ENCODE measurements around the gene FBXL4. TPM values are rescaled to one million over a fixed set of nuclear protein-coding genes. Genes with fewer than 3 reads are reported as not detected.

Gene FBXL4
- total RNA-seq, 1 donor from 2014 or later: 15.3 TPM

- H3K27ac Mint-ChIP-seq (ENCODE audit: unreplicated experiment): no peak overlapping the region
These were observed 124.2 kb downstream of the FBXL4 start for GRCh38 chr6:98823428-98824161.

GRCh38 chr6:98821756-98822405, 125.9 kb downstream of the FBXL4 start:
- TF ChIP-seq CTCF (IDR thresholded peaks at IDR 0.05; ENCODE audit: unreplicated experiment): no peak
- Mint-ChIP-seq H3K27me3 (ENCODE audit: unreplicated experiment) (peaks cover 16% of the 10 kb centered on the region), H3K27ac (ENCODE audit: unreplicated experiment) (no peak overlapping the region), H3K9me3 (ENCODE audit: unreplicated experiment) (no peaks in the 10 kb centered on the region), H3K4me1 (ENCODE audit: unreplicated experiment) (peaks cover 15% of the 10 kb centered on the region), H3K36me3 (ENCODE audit: low read depth, unreplicated experiment) (no peaks in the 10 kb centered on the region), H3K4me3 (ENCODE audit: unreplicated experiment) (no peak overlapping the region)
- DNase-seq (ENCODE audit: low spot score): no peak

More at GRCh38 chr6:98823428-98824161, 124.2 kb downstream of the FBXL4 start:
- no peak for TF ChIP-seq CTCF (IDR thresholded peaks at IDR 0.05; ENCODE audit: unreplicated experiment)
- no peak for DNase-seq (ENCODE audit: low spot score)
- H3K9me3 Mint-ChIP-seq (ENCODE audit: unreplicated experiment): no peaks in the 10 kb centered on the region
- H3K4me3 Mint-ChIP-seq (ENCODE audit: unreplicated experiment): peak overlapping the region; percentile 97
- H3K36me3 Mint-ChIP-seq (ENCODE audit: low read depth, unreplicated experiment): no peaks in the 10 kb centered on the region
- H3K4me1 Mint-ChIP-seq (ENCODE audit: unreplicated experiment): peaks cover 22% of the 10 kb centered on the region
- peaks cover 19% of the 10 kb centered on the region for H3K27me3 Mint-ChIP-seq (ENCODE audit: unreplicated experiment)

Other genes with a start within 250 kb of the FBXL4 start
- 0.08 TPM for gene POU3F2, start 113.4 kb downstream of the FBXL4 start, total RNA-seq (ENCODE audit: unreplicated experiment)